Kidney epithelial cell (primary cell): Measurements from ENCODE around the gene ALDH8A1. TPM values are rescaled to one million over a fixed set of nuclear protein-coding genes. Genes with fewer than 3 reads are reported as not detected.

Experiments
- DNase-seq: peaks from one replicate; pipeline ENCODE4 v3.0.0-alpha.2; 2010; ENCODE audit warnings: low read depth
- H3K27me3 ChIP-seq: 2 replicates; pipeline ENCODE4 v1.6.0; 2011; ENCODE audit warnings: low read length; ENCODE audit not compliant: control insufficient read depth, insufficient read depth
- H3K36me3 ChIP-seq: 2 replicates; pipeline ENCODE4 v1.5.1; 2011; ENCODE audit warnings: low read length; ENCODE audit not compliant: control insufficient read depth, insufficient read depth
- H3K4me3 ChIP-seq: 2 replicates; pipeline ENCODE4 v1.5.1; 2011; ENCODE audit warnings: low read depth, mild to moderate bottlenecking, control low read depth, low read length
- total RNA-seq: library from RNA; depleted of rRNA; stranded (reverse); fragments of >200 nt; gene quantifications from 2 replicates; pipeline ENCODE4 v1.2.3, GENCODE V29; 2015
- TF ChIP-seq, protein P1 (sequence below): IDR thresholded peaks from 2 replicates; pipeline ENCODE4 v1.5.1; 2011; ENCODE audit warnings: mild to moderate bottlenecking, moderate library complexity, low read length, control low read depth, inconsistent platforms; ENCODE audit not compliant: insufficient read depth, poor library complexity, severe bottlenecking

ALDH8A1 gene
- total RNA-seq, 1 donor from 2014 or later: 0.46 TPM

DNA sequence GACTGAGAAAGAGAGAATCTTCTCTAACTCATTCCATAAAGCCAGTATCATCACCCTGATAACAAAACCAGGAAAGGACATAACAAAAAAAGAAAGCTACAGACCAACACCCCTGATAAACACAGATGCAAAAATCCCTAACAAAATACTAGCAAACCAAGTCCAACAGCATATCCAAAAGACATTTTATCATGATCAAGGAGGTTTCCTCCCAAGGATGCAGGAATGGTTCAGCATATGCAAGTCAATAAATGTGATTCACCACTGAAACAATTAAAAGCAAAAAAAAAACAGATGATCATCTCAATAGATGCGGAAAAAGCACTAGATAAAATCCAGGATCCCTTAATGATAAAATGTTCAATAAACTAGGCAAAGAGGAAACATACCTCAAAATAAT lies 24.5 kb upstream of the ALDH8A1 start:
- no peak for DNase-seq
- TF ChIP-seq, protein P1, sequence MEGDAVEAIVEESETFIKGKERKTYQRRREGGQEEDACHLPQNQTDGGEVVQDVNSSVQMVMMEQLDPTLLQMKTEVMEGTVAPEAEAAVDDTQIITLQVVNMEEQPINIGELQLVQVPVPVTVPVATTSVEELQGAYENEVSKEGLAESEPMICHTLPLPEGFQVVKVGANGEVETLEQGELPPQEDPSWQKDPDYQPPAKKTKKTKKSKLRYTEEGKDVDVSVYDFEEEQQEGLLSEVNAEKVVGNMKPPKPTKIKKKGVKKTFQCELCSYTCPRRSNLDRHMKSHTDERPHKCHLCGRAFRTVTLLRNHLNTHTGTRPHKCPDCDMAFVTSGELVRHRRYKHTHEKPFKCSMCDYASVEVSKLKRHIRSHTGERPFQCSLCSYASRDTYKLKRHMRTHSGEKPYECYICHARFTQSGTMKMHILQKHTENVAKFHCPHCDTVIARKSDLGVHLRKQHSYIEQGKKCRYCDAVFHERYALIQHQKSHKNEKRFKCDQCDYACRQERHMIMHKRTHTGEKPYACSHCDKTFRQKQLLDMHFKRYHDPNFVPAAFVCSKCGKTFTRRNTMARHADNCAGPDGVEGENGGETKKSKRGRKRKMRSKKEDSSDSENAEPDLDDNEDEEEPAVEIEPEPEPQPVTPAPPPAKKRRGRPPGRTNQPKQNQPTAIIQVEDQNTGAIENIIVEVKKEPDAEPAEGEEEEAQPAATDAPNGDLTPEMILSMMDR: no peak
- no peaks in the 10 kb centered on the region for H3K36me3 ChIP-seq
- H3K27me3 ChIP-seq: no peaks in the 10 kb centered on the region
- H3K4me3 ChIP-seq: no peak overlapping the region

DNA sequence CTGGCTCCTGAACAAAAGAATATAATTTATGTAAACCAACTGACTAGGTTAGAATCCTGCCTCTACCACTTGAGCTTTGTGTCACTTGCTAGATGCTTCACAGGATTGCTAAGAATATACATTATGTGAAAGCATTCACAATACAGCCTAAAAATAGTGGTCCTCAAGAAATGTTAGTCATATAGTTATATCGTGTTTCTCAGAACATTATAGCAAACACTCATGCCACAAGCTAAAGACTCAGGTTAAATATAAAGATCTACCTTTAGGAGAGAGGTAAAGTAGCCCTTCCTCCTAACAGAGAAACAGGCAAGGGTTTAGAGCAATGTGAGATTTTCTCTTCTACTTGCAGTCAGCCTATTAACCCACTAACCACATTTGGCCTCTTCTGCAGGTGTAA lies 17.8 kb upstream of the ALDH8A1 start:
- TF ChIP-seq, protein P1: no peak
- DNase-seq: no peak

DNA sequence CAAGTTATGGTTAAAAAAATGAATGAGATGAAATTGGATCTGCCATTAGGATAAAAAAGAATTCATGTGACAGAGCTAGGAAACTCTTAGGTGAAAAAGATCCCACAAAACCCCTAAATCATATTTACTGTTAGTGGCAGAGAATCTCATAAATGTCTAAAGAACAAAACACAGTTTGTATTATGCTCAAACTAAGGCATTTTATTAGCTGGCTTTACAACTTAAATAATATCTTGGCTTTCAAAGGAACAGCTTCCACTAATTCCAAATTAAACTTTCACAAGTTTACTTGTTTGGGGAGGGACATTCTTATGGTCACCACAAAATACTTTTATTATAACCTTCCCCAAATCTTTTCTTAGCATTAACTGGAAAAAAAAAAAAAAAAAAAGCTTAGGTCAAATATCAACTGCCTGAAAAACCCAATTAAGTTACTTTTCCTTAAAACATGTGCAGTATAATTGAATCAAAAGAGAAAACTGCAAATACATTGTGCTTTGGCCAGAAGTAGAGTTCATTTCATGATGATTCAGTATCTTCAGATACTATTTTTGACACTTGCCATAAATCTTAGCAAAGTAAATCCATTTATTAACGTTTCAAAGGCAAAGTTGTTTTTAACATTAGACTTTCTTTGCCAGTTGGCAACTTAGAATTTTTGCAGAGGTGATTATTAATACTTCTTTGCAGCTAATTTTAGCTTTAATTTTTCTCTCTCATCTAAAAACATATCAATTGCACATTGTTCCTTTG lies 14.7 kb upstream of the ALDH8A1 start:
- DNase-seq: no peak
- TF ChIP-seq, protein P1: no peak
- Histone ChIP-seq H3K4me3 (no peak overlapping the region), H3K27me3 (no peaks in the 10 kb centered on the region), H3K36me3 (peaks cover 2% of the 10 kb centered on the region)

More for the DNA sequence above, 17.8 kb upstream of the ALDH8A1 start:
- Histone ChIP-seq H3K36me3 (no peaks in the 10 kb centered on the region), H3K27me3 (no peaks in the 10 kb centered on the region), H3K4me3 (no peak overlapping the region)

DNA sequence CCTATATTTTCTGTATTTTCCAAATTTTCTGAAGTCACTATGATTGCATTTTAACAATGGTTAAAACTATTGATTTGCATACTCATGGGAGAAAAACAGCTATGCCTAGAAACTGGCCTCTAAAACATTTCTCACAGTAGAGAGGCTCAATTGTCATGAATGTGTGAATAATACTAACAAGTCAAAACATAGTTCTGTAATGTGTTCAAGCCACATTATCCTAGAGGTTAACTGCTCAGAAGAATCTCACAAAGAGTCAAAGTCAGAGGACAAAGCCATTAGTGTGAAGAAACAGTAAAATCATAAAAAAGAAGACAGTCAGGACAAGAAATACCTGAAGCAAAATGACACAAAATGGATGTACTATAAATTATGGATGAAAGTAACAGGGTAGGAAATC lies 12.5 kb upstream of the ALDH8A1 start:
- H3K36me3 ChIP-seq: peaks cover 2% of the 10 kb centered on the region
- no peak overlapping the region for H3K4me3 ChIP-seq
- TF ChIP-seq, protein P1: no peak
- DNase-seq: no peak
- no peaks in the 10 kb centered on the region for H3K27me3 ChIP-seq

DNA sequence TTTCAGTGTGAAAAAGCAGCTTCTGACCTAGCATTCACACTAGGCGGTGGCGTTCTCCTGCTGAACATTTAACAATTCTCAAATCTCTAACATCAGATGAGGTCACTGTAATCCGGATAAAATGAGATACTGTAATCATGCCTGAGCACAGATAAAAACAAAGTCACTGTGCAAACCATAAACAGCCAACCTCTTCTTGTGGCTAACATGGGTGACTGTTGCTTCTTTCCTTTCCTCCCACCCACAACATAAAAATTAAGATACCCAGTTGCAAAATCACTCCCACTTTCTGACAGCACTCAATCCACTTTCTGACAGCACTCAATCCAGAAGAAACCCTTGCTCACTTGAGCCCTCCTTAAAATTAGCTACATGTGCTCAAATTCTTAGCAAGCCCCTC lies 11.5 kb upstream of the ALDH8A1 start:
- Histone ChIP-seq H3K4me3 (no peak overlapping the region), H3K27me3 (no peaks in the 10 kb centered on the region), H3K36me3 (peaks cover 2% of the 10 kb centered on the region)
- TF ChIP-seq, protein P1: no peak
- DNase-seq: no peak

DNA sequence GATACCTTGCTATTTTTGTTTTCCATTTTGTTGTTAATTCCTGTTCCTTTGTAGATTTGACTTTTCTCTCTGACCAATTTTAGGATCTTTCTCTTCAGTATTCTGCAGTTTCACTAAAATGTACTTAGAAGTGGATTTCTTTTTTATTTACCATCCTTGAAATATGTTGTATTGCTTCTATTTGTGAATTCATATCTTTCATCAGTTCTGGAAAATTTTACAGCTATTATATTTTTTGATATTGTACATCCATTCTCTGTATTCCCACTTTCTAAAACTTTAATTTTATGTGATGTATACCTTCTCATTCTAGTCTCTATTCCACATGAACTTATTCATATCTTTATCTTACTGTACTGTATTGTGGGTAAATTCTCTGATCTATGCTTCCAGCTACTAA lies 9.7 kb upstream of the ALDH8A1 start:
- H3K36me3 ChIP-seq: peaks cover 2% of the 10 kb centered on the region
- H3K27me3 ChIP-seq: no peaks in the 10 kb centered on the region
- DNase-seq: no peak
- H3K4me3 ChIP-seq: no peak overlapping the region
- TF ChIP-seq, protein P1: no peak
